NCI-H2171 (cell line): ENCODE results near the gene MYO16.

Experiments
- DNase-seq: peaks from one replicate; lab custom pipeline; 2025; lab: John Stamatoyannopoulos, UW

MYO16 gene

DNA sequence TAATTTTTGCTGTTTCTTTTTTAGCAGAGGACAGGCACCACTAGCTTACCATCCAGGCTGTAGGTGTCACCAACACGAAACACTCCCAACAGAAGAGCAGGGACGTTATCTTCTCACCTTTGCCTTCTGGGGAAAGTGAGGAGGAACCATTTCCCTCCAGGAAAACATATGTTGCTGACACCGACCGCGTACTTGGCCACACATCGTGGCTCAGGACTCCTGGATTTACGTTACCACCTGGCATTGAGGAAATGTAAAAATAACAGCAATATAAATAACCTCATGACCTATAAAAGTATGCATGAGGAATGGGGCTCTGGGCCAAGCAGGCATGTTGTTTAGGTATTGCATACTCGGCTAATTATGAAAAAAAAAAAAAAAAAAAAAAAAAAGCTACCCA, 525.1 kb downstream of the MYO16 start:
- no peak for DNase-seq

DNA sequence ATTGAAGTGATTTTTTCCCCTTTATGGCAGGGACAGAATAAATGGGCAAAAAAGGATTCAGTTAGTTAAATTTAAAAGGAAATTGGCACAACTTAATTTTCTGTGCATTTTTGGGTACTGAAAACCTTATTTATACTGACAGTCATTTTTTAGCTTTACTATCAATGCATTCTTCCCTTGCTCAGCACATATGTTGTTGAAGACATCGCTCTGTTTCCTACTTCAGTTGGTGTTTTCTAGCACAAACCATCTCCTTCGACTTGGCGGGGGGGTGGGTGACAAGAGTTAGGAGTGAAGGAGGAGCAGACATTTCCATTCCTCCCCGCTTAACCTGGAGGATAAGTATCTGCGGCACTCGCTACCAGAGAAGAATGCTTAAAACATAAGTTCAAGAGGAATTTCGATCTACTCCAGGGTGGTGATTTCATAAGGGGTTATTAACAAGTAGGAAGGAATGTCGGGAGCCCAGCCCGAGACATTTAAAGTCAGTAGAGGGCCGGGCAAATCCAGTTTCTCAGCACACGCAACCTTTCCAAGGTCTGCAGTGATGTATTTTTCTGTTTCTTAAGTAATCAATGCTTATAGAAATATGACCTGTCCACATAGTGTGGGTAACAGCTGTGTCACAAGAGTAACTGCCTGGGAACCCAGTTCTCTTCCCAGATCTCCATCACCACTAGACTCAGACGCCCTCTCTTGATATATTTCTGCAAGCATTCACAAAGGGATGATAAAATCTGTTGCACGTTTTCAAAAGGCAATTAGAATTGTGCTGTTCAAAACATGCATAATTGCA, 525.8 kb downstream of the MYO16 start:
- DNase-seq = no peak

DNA sequence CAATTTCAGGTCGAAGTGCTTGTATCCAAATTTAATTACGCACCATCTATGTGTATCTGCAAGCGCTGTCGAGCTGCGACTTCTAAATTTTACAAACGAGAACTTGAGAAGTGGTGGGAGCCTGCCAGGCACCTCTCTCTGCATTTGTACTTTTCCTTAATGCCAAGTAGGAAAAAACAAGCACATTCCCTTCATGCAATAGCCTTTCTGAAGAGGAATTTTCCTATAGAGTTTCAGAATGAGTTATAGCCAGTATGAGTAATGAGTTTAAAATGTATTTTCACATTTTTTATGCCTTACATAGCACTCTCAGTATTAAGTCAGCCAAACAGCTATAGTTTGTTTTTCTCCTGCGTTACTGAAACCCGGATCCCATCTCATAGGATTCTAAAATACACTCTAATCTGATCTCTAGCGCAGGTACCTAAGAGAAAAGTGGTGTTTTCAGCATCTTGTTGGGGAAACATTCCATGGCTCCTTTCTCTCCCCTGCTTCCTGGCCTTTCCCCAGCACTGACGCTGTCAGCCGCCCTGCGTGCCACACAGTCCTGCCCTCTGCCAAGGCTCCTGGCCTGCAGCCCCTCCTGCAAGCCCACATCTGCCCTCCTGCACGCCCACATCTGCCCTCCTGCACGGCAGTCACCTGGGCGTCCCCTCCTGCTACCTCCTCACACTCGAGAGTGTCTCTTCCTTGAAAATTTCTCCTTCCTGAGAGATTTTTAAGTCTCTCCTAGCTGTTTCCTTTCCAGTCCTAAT, 526.9 kb downstream of the MYO16 start:
- no peak for DNase-seq

DNA sequence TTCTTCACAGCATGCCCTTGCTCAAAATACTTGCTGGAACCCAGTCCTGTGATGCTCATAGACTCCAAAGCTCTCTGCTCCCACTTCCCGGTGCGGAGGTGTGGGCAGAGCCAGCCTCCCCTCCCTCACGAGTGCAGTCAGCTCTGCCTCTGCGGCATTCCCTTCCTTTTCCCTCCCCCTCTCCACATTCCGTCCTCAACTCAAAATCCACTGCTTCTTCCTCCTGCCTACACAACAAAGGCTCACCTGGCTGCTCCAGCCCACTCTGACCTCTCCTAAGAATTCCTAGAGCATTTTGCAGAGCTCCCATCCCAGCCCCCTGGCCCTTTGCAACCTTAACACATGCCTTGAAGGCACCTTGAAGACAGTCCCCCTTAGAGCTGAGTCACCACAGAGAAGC, 527.9 kb downstream of the MYO16 start:
- DNase-seq = no peak

DNA sequence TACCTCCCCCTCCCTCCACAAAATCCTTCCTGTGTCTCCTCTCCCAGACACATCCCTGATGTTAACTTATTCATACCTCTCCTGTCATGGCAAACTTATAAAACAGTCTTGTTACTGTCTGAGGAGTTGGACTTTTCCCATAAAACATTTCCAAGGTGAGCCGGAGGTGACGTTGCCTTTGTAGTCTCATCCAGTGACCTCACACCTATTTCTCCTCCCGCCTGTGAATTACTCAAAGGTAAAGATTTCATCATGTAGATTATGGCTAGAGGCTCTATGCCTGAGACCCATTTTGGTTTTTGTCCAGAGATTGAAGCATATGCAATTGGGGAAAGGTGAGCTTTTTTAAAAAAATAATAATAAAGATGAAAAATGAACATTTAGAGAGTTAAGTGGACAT, 529.0 kb downstream of the MYO16 start:
- no peak for DNase-seq

DNA sequence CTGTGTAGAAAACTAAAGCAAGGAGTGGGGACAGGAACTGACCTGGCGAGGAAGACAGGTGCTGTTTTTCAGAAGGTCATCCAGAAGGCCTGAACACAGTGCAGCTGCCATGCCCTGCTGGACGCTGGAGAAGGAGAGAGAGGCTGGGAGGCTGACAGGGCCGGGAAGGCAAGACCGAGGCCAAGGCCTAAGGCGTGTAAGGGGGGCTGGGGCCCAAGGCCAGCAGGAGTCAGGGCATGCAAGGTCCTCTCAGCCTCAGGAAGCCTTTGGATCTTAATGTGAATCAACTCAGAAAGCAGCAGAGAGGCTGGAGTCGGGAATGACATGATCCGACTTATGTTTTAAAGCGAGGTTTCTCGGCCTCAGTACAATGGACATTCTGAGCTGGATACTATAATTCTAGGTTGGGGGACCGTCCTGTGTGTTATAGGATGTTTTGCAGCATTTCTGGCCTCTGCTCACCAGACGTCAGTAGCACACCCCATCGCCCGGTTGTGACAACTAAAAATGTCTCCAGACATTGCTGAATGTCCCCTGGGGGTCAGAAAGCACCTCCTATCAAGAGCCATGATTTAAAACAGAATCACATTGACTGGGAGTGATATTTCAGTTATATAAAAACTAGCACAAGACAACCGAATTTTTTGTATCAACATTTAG, 530.4 kb downstream of the MYO16 start:
- no peak for DNase-seq

DNA sequence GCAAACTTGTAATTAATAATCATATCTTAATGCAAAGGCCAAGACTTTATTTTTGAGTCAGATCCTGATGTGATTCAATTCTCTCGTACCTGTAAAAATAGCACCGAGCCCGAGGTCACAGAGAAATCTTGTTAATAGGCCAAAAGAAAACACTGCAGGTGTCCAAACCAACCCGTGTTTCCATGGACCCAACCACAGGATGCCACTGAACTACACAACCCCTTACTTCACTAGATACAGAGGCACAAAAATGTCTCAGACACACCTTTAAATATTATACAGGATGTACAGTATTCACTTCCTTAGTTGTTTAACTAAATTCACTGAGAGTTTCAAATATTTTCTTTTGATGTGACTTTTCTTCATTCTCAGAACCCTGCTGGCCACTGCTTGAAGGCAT, 530.9 kb downstream of the MYO16 start:
- no peak for DNase-seq

DNA sequence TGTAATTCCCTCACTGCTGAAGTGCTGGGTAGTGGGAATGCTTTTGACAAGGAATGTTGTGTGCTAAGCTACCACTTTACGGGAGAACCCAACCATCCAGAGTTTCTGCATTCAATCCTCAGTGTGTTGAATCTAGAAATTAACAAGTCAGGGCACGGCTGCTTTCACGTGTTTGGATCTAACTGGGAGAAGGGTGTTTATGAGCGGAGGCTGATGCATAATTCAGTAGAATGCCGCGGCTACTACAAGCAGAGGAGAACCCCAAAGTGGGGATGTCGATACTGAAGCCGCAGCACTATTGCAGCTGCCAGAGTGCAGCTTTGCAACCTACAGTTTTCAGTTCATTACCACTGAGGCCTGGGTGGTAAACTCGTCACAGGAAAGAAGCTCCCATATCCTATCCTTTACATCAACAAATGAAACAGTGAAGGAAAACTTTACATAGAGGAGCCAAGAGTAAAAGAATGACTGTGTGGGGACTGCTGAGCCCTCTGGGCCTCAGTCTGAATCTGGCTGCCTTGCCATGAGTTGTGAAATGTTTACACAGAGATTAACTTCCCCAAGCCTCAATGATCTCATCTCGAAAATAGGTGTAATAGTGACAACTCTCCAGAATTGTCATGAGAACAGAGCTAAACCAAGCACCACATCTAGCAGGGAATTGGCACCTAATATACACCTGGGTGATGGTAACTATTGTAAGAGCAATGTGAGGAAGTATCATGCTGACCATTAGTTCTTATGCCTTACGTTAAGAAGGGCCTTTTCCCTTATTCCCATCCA, 531.7 kb downstream of the MYO16 start:
- no peak for DNase-seq

DNA sequence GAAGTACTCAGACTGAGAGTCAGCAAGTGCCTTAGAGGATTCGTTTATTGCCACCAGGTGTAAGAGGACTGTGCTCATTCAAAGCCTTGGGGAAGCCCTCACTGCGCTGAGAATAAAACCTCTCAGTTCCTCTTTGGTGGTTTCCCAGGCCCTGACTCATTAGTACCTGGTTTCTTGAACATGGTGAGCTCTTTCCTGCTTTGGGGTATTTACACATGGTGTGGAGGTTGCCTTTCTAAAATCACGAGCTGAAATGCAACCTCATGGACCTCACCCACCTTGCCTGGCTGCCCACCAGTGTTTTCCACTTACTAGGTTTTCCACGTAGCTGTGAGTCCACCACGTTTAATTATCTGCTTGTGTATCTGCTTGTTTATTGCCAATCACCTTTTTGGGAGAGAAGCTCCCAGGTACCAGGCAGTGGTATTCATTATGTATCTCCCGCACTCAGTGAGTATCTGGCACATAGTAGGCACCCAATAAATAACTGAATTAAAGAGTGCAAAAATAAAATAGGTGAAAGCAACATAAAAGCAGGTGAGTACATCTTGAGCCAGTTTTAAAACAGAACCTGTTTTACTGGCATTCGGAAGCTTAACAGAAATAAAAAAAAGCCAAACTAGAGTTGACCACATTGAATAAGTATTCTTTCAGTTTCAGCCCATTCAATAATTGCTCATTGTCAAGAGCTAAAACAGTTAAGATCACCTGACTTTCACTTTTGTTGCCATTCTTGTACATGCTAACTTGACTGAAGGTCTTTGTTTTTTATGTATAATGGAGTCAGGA, 533.0 kb downstream of the MYO16 start:
- DNase-seq = no peak

DNA sequence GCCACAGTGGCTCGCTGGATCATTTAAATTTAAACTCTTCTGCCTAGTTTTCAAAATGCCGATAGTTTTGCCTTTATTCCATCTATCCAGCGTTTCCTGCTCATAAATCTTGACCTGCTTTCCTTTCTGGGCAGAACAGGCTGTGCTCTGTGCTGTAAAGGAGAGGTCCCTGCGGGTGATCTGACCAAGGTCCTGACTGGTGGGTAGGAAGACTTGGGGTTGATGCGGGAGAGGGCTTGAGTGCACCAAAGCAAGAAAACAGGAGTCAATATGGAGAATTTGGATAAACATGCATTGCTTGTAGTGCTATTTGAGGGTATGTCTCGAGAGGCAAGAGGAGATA, 533.6 kb downstream of the MYO16 start:
- no peak for DNase-seq

DNA sequence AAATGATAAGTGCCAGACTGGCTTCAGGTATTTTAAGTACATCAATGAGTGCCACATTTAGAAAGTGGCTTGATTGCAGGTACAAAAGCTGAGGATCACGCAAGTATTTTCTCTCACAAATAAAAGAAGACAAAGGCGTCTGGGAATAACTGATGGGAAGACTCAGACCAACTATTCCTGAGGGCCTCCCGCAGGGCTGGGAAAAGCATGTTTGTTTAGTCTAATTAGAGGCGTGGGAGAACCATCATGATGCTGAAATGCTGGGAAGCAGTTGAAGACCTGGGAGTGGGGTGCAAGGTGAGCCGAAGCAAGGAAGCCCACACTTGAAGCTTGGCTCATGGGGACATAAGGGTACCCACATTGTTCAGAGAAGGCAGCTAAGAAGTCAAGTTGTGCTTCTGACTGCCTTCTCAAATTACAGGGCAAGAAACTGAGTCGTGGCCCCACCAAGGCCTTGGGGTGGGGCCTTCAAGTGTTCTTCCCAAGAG, 536.0 kb downstream of the MYO16 start:
- DNase-seq = no peak

DNA sequence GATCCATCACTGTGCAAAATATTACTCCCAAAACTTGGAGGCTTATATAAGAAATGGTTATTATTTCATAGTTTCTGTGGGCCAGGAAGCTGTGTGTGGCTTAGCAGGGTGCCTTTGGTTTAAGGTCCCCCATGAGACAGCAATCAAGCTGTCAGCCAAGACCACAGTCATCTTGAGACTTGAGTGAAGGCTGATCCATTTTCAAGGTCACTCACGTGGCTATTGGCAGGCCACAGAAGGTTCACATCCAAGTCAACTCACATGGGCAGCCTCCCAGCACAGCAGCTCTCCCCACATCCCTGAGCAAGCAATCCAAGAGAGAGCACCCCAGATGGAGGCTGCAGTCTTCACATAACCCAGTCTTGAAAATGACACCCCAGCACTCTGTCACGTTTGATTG, 537.4 kb downstream of the MYO16 start:
- DNase-seq = no peak

DNA sequence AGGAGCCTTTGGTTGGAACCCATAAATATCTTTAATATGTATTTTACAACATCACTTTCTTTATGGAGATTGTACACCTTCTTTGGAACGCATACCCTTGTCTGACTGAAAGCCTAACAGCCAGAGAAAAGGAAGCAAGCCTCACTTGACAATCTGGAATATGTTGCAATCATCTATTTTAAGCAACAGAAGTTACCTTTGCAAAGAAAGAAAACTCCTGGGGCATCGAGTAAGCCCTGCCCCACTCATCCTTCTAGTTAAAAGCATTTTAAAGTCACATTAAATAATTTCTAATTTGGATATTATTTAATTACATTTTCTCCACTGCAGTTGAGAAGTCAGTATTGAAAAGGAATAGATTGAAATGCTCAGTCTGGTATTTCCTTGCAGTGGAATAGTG, 542.7 kb downstream of the MYO16 start:
- DNase-seq = no peak

DNA sequence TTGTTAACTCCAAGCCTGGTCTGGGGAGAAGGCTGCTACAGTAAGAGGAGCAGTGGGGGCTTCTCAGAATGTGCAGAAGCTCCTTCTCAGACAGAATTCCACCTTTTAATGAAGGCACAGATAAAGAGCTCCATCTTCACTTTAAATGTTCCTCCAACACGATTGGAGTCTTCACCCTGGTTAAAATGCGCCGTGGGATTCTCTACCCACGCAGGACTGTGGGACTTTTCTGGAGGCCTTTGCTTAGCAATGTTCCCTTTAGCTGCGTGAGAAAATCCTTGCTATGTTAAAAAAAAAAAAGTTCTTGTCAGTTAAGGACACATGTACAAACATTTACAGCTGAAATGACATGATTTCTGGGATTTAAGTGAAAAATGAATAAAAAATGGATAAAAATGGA, 546.3 kb downstream of the MYO16 start:
- DNase-seq = no peak

DNA sequence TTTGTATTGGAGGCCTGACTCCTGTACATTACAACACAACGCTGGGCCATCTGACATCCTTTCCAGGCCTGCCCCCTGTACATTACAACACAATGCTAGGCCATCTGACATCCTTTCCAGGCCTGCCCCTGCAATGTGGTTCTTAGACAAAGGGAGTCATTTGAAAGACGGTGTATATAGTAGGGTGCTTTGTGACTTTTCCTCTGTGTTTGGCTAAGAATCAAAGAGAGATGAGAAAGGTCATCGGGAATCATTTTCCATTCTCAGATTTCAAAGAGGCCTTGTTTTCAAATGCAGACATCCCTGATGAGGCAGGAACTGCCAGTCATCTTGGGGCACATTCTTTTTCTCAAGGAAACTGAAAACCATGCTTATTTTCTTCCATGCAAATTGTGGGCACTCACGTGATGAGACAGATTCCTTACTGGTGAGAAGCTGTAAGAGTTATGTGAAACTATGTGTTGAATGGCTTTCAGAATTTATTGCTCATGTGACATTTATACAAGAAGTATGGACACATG, 551.6 kb downstream of the MYO16 start:
- no peak for DNase-seq

DNA sequence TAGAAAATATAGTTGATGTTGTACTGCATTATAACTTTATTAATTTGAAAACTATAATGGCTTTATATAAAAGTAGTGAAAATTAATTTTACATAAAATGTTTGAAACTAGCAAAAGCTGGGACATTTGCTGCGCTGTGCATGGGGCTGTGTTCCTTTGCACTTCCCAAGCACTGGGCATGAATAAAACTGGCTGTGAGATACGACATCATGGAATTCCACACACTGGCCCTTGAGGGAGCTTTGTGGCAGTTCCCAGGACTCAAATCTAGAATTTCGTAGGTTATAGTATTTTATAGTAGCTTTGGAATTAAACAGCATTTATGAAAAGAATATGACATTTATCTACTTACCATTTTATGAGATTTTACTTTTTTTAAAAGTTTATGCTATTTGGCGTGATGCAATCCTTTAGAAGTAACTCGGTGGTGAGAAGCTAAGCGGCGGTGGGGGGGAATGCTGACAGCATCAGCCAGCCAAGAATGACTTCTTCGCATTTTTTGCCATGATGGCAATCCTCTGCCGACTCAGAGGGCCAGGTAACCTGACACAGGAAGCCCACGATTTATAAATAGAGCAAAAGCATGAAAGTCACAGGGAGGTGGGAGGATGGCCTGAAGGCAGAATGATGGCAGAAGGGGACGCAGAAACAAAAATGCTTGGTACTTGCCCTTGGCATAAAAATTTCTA, 553.5 kb downstream of the MYO16 start:
- no peak for DNase-seq

DNA sequence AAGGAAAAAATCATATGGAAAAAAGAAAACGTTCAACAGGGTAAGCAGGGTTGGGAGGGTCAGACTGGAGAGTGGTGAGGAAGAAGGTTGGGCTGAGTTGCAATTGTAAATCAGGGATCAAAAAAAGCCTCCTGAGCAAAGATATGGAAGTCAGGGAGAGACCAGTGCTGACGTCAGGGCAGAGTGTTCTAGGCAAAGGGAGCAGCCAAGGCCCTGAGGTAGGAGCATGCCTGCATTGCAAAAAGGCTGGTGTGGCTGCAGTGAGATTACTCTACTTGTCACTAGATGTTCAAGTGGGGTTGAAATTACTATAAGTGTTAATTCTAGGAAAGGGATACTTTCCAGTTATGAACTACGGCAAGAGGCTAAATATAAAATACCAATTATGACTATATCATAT, 562.0 kb downstream of the MYO16 start:
- no peak for DNase-seq

DNA sequence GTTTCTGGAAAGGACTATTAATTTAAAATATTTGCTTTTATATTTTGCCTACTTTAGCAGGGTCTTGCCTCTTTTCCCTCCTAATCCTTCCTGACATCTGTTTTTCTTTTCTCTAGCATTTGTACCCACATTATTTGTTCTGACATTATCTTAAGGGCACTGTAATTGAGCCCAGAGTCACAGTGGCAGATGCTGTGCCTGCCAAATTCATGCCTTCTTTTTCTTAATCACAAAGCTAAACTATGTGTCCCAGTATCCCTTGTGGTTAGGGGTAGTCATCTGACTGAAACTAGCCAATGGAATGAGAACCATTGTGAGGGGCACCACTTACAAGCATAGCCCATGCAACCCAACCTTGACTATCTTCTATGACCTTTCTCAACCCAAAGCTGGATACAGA, 562.9 kb downstream of the MYO16 start:
- DNase-seq = no peak

DNA sequence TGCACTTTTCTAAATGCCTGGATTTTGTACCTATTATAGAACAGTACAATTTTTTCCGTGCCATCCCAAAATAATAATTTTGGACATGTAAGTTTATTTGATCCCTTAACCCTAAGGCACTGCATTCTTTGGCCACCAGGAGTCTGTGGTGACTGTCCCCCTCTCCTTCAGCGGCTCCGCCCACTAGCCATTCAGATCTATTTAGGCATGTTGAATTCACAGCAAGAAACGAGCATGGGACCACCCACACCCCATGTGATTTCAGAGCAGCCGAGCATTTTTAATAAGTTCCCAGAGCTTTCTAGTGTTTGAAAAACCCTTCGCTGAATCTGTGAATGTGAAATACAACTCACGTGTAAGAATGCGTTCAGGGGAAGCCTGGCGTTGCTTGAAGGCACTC, 567.5 kb downstream of the MYO16 start:
- DNase-seq = no peak

DNA sequence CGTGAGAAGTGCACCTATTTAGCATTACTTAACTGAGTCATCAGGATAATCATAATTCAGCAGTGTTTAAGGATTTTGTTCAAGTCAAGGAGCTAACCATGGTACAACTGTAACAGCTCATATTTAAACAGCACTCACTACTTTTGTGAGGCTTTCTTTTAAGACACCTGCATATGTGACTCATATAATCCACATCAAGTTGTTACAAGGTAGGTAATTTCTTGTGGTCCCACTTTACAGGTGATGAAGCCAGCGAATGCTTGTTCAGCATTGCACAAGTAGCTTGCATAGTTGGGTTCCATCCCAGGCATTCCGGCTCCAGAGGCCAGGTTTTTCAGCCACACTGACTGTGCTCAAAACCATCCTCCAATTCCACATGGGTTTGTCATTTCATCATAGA, 569.2 kb downstream of the MYO16 start:
- DNase-seq = no peak

DNA sequence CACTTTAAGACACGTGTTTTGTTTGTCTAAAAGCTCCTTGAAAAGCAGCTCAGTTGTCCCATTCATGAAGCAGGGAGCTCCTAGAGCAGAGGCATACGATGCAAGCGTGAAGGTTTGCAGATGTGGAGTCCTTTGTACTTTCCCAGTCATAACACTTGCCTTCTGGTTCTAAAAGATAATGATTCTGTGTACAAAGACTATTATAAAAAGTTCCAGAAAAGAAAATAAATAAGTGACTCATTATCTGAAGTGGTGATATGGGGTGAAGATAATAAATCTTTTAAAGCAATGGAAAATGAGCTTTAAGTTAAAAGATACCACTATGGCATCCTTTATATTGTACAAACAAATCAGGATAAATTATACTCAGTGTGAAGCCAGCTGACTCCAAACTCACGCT, 569.9 kb downstream of the MYO16 start:
- no peak for DNase-seq
